HL-60 (cell line): Measurements from ENCODE around the gene SARM1.

Experiments
- POLR2AphosphoS5 ChIP-seq: IDR thresholded peaks from 2 replicates; pipeline ENCODE4 v1.6.1; 2012; ENCODE audit warnings: low read depth
- SPI1 ChIP-seq: IDR thresholded peaks from 2 replicates; pipeline ENCODE4 v1.6.1; 2012; ENCODE audit warnings: low read depth, mild to moderate bottlenecking, borderline replicate concordance
- TF ChIP-seq, protein P1 (sequence below): IDR thresholded peaks from one replicate; pipeline ENCODE4 v1.5.1; 2011; ENCODE audit warnings: low read length, control low read depth, inconsistent platforms; ENCODE audit not compliant: insufficient read depth
- TF ChIP-seq, protein P2 (sequence below): IDR thresholded peaks from 2 replicates; pipeline ENCODE4 v1.6.1; 2012; ENCODE audit warnings: low read depth; ENCODE audit not compliant: insufficient replicate concordance

DNA sequence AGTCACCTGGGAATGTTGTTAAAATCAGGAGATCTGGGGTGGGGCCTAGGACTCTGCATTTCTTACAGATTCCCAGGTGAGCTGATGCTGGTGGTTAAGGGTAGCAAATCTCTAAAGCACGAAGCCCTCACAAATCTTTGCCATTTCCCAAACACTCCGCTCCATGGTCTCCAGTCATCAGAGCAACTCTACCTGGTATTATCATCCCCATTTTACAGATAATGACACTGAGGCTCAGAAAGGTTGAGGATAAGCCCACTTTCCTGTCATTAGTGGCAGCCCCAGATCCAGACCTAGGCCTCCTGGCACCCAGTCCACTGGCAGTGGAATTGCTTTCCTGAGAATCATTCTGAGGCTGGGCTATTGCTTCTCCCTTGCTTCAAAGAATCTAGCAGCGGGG lies 25.8 kb downstream of the SARM1 start:
- TF ChIP-seq, protein P1, sequence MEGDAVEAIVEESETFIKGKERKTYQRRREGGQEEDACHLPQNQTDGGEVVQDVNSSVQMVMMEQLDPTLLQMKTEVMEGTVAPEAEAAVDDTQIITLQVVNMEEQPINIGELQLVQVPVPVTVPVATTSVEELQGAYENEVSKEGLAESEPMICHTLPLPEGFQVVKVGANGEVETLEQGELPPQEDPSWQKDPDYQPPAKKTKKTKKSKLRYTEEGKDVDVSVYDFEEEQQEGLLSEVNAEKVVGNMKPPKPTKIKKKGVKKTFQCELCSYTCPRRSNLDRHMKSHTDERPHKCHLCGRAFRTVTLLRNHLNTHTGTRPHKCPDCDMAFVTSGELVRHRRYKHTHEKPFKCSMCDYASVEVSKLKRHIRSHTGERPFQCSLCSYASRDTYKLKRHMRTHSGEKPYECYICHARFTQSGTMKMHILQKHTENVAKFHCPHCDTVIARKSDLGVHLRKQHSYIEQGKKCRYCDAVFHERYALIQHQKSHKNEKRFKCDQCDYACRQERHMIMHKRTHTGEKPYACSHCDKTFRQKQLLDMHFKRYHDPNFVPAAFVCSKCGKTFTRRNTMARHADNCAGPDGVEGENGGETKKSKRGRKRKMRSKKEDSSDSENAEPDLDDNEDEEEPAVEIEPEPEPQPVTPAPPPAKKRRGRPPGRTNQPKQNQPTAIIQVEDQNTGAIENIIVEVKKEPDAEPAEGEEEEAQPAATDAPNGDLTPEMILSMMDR = no peak
- TF ChIP-seq POLR2AphosphoS5 (no peak), SPI1 (no peak)
- TF ChIP-seq, protein P2, sequence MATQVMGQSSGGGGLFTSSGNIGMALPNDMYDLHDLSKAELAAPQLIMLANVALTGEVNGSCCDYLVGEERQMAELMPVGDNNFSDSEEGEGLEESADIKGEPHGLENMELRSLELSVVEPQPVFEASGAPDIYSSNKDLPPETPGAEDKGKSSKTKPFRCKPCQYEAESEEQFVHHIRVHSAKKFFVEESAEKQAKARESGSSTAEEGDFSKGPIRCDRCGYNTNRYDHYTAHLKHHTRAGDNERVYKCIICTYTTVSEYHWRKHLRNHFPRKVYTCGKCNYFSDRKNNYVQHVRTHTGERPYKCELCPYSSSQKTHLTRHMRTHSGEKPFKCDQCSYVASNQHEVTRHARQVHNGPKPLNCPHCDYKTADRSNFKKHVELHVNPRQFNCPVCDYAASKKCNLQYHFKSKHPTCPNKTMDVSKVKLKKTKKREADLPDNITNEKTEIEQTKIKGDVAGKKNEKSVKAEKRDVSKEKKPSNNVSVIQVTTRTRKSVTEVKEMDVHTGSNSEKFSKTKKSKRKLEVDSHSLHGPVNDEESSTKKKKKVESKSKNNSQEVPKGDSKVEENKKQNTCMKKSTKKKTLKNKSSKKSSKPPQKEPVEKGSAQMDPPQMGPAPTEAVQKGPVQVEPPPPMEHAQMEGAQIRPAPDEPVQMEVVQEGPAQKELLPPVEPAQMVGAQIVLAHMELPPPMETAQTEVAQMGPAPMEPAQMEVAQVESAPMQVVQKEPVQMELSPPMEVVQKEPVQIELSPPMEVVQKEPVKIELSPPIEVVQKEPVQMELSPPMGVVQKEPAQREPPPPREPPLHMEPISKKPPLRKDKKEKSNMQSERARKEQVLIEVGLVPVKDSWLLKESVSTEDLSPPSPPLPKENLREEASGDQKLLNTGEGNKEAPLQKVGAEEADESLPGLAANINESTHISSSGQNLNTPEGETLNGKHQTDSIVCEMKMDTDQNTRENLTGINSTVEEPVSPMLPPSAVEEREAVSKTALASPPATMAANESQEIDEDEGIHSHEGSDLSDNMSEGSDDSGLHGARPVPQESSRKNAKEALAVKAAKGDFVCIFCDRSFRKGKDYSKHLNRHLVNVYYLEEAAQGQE = no peak
